Measurements from ENCODE around the gene GTF2H4. TPM values are rescaled to one million over a fixed set of nuclear protein-coding genes. Genes with fewer than 3 reads are reported as not detected.
A peak's percentile ranks its signal among the peaks of the same experiment; 100 is the strongest.
"Not testable (repeated sequence)": the region's sequence is repeated elsewhere in the genome, so short reads cannot be mapped to it uniquely, and the experiment has no call there.

GTF2H4 gene
- total RNA-seq, 2 donors from 2014 or later: 29.4 to 49.5 TPM

GRCh38 chr6:30894935-30895334 lies 13.1 kb upstream of the GTF2H4 start:
- no peaks in the 10 kb centered on the region for H3K36me3 Mint-ChIP-seq

DNA sequence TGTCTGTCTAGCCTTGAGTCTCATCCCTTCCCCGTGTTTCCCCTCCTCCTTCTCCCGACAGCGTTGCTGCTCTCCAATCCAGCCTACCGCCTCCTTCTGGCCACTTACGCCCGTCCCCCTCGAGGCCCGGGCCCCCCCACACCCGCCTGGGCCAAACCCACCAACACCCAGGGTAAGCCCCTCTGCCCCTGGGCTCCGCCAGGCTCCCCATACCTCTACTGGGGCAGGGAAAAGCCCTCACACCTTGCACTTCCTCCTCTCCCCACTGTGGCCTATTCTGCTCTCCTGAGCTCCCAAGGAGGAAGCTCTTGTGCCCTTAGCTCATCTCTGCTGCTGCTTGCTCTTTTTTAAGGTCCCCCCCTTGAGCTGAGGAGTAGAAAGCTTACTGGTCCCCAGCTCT lies 12.7 kb upstream of the GTF2H4 start:
- H3K9me3 Mint-ChIP-seq: no peaks in the 10 kb centered on the region
- no peak for DNase-seq (ENCODE audit: low spot score)
- no peaks in the 10 kb centered on the region for H3K27me3 Mint-ChIP-seq
- no peak overlapping the region for H3K27ac Mint-ChIP-seq
- no peaks in the 10 kb centered on the region for H3K4me1 Mint-ChIP-seq (ENCODE audit: low read depth in 2 of 2)
- no peak overlapping the region for H3K4me3 Mint-ChIP-seq
- H3K36me3 Mint-ChIP-seq: no peaks in the 10 kb centered on the region
- no peak for ATAC-seq

More at GRCh38 chr6:30894935-30895334, 13.1 kb upstream of the GTF2H4 start:
- Mint-ChIP-seq H3K27ac (no peak overlapping the region), H3K4me3 (no peak overlapping the region), H3K9me3 (no peaks in the 10 kb centered on the region), H3K4me1 (ENCODE audit: low read depth in 2 of 2) (no peaks in the 10 kb centered on the region), H3K27me3 (no peaks in the 10 kb centered on the region)
- ATAC-seq (no peak), DNase-seq (ENCODE audit: low spot score) (no peak)

DNA sequence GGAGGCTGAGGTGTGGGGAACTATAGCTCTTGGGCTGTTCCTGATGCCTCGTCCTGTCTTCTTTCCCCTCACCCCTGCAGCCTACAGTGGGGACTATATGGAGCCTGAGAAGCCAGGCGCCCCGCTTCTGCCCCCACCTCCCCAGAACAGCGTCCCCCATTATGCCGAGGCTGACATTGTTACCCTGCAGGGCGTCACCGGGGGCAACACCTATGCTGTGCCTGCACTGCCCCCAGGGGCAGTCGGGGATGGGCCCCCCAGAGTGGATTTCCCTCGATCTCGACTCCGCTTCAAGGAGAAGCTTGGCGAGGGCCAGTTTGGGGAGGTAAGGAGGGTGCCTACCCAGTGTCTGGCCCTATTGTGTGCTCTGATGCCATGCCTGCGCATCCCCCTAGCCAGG lies 11.5 kb upstream of the GTF2H4 start:
- Mint-ChIP-seq H3K27me3 (no peaks in the 10 kb centered on the region), H3K9me3 (no peaks in the 10 kb centered on the region), H3K36me3 (no peaks in the 10 kb centered on the region), H3K4me3 (no peak overlapping the region), H3K4me1 (ENCODE audit: low read depth in 2 of 2) (no peaks in the 10 kb centered on the region), H3K27ac (no peak overlapping the region)
- no peak for ATAC-seq
- no peak for DNase-seq (ENCODE audit: low spot score)

DNA sequence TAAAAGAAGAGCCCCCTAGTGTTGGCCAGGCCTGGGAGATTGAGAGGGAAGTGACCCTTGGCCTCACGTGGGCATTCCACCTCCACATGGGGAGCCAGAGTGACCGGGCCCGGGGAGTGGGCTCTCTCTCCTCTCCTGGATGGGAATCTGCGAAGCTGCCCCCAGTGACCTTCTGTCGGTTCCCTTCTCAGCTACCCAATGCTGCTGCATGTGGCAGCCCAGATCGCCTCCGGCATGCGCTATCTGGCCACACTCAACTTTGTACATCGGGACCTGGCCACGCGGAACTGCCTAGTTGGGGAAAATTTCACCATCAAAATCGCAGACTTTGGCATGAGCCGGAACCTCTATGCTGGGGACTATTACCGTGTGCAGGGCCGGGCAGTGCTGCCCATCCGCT lies 10.1 kb upstream of the GTF2H4 start:
- no peaks in the 10 kb centered on the region for H3K27me3 Mint-ChIP-seq
- no peaks in the 10 kb centered on the region for H3K4me1 Mint-ChIP-seq (ENCODE audit: low read depth in 2 of 2)
- no peak overlapping the region for H3K27ac Mint-ChIP-seq
- no peaks in the 10 kb centered on the region for H3K9me3 Mint-ChIP-seq
- no peak overlapping the region for H3K4me3 Mint-ChIP-seq
- H3K36me3 Mint-ChIP-seq: no peaks in the 10 kb centered on the region
- no peak for ATAC-seq
- DNase-seq (ENCODE audit: low spot score): no peak

DNA sequence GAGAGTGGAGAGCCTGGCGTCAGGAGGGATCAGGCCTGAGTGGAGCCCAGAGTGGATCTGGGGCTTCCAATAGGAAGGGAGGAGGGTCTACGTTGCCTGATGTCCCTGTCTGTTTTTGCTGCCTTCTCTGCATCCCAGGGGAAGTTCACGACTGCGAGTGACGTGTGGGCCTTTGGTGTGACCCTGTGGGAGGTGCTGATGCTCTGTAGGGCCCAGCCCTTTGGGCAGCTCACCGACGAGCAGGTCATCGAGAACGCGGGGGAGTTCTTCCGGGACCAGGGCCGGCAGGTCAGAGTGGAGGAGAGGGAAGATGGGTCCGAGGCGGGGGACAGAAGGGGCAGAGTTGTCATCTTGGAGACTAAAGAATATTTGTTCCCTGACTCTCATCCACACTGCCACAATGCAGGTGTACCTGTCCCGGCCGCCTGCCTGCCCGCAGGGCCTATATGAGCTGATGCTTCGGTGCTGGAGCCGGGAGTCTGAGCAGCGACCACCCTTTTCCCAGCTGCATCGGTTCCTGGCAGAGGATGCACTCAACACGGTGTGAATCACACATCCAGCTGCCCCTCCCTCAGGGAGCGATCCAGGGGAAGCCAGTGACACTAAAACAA lies 9.2 kb upstream of the GTF2H4 start:
- Mint-ChIP-seq H3K27me3 (no peaks in the 10 kb centered on the region), H3K27ac (no peak overlapping the region), H3K4me1 (ENCODE audit: low read depth in 2 of 2) (no peaks in the 10 kb centered on the region), H3K36me3 (no peaks in the 10 kb centered on the region), H3K4me3 (no peak overlapping the region), H3K9me3 (no peaks in the 10 kb centered on the region)
- DNase-seq (ENCODE audit: low spot score) (no peak), ATAC-seq (no peak)

DNA sequence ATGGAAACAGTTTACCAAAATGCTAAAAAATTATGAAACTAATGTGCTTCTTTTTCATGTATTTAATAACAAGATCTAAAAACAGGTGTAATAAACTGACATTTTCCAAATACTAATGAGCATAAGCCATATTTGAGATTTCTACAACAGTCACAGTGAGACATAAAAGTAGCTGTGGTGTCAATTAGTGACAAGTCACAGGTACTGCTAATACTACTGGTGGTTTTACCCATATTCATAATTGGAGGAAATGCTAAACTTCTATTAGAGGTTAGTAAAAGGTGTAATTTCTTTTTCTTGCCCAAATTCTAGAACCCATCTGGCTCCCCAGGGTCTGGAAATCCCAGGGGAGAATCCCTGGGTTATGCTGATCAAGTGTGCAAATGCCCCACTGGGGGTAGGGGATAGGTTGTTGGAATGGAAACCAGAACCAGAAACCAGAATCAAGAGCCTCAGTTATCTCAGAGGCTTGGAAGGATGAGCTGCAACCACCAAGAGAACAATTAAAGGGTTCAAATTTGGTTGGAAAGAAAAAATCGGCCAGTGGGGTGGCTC lies 7.1 kb upstream of the GTF2H4 start:
- no peak for ATAC-seq
- H3K27ac Mint-ChIP-seq: no peak overlapping the region
- H3K27me3 Mint-ChIP-seq: no peaks in the 10 kb centered on the region
- no peak for DNase-seq (ENCODE audit: low spot score)
- H3K36me3 Mint-ChIP-seq: no peaks in the 10 kb centered on the region
- H3K9me3 Mint-ChIP-seq: no peaks in the 10 kb centered on the region
- no peaks in the 10 kb centered on the region for H3K4me1 Mint-ChIP-seq (ENCODE audit: low read depth in 2 of 2)
- no peak overlapping the region for H3K4me3 Mint-ChIP-seq

- ATAC-seq: no peak
- DNase-seq (ENCODE audit: low spot score): no peak
- no peak overlapping the region for H3K27ac Mint-ChIP-seq
- no peaks in the 10 kb centered on the region for H3K4me1 Mint-ChIP-seq (ENCODE audit: low read depth in 2 of 2)
- H3K4me3 Mint-ChIP-seq: no peak overlapping the region
- H3K36me3 Mint-ChIP-seq: no peaks in the 10 kb centered on the region
- H3K9me3 Mint-ChIP-seq: no peaks in the 10 kb centered on the region
- no peaks in the 10 kb centered on the region for H3K27me3 Mint-ChIP-seq
These were observed 6.6 kb upstream of the GTF2H4 start for GRCh38 chr6:30901436-30901835.

DNA sequence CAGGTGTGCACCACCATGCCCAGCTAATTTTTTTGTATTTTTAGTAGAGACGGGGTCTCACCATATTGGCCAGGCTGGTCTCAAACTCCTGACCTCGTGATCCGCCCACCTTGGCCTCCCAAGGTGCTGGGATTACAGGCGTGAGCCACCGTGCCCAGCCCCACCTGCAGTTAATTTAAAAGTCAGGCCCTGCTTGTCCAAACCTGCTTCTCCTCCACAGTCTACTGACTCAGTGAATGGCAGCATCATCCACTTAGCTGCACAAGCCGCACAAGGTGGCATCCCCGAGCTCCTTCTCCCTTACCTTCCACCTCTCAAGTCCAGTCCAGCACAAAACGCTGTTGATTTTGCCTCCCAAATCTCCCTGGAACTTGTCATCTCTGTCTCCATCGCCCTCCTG lies 5.8 kb upstream of the GTF2H4 start:
- not testable (repeated sequence) for DNase-seq (ENCODE audit: low spot score); H3K36me3 Mint-ChIP-seq; H3K9me3 Mint-ChIP-seq; ATAC-seq; H3K4me3 Mint-ChIP-seq; H3K4me1 Mint-ChIP-seq (ENCODE audit: low read depth in 2 of 2); H3K27me3 Mint-ChIP-seq
- H3K27ac Mint-ChIP-seq: peak overlapping the region in 1 of 2 donors; percentile 6

- ATAC-seq (no peak), DNase-seq (ENCODE audit: low spot score) (no peak)
- Mint-ChIP-seq H3K27me3 (no peaks in the 10 kb centered on the region), H3K4me1 (ENCODE audit: low read depth in 2 of 2) (peaks cover 0 to 5% of the 10 kb centered on the region in 2 donors), H3K9me3 (no peaks in the 10 kb centered on the region), H3K4me3 (no peak overlapping the region), H3K27ac (peak overlapping the region in 1 of 2 donors; percentile 6), H3K36me3 (no peaks in the 10 kb centered on the region)
These were observed 5.3 kb upstream of the GTF2H4 start for GRCh38 chr6:30902709-30903108.

DNA sequence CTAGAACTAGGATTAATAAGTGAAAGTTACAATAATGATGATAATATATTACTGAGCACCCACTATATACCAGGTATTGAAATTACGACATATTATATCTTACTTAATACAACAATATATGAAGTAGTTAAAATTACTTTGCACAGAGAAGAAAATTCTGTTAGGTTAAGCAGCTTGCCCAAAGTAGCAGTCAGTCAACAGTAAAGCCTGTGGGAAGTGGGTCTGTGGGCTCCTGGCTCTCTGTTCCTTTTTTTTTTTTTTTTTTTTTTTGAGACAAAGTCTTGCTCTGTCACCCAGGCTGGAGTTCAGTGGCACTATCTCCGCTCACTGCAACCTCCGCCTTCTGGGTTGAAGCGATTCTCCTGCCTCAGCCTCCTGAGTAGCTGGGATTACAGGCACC lies 4.8 kb upstream of the GTF2H4 start:
- Mint-ChIP-seq H3K4me1 (ENCODE audit: low read depth in 2 of 2) (peaks cover 5 to 9% of the 10 kb centered on the region in 2 donors), H3K27me3 (no peaks in the 10 kb centered on the region), H3K4me3 (no peak overlapping the region), H3K27ac (no peak overlapping the region), H3K9me3 (no peaks in the 10 kb centered on the region), H3K36me3 (no peaks in the 10 kb centered on the region)
- DNase-seq (ENCODE audit: low spot score): no peak
- ATAC-seq: no peak

- H3K4me1 Mint-ChIP-seq (ENCODE audit: low read depth in 2 of 2): peaks cover 18% of the 10 kb centered on the region in 2 donors
- peak overlapping the region; percentile 26 to 90 for H3K27ac Mint-ChIP-seq
- ATAC-seq; H3K9me3 Mint-ChIP-seq; H3K36me3 Mint-ChIP-seq; H3K27me3 Mint-ChIP-seq; DNase-seq (ENCODE audit: low spot score): not testable (repeated sequence)
- peak overlapping the region; percentile 100 for H3K4me3 Mint-ChIP-seq
These were observed 683 bp upstream of the GTF2H4 start for GRCh38 chr6:30907290-30907757.

GRCh38 chr6:30908700-30909099 lies 693 bp downstream of the GTF2H4 start:
- Mint-ChIP-seq H3K36me3 (peaks cover 12% of the 10 kb centered on the region), H3K9me3 (no peaks in the 10 kb centered on the region), H3K4me1 (ENCODE audit: low read depth in 2 of 2) (peaks cover 24 to 25% of the 10 kb centered on the region in 2 donors), H3K27ac (peak overlapping the region; percentile 59 to 90), H3K27me3 (no peaks in the 10 kb centered on the region), H3K4me3 (peak overlapping the region; percentile 100)
- DNase-seq (ENCODE audit: low spot score) (no peak), ATAC-seq (no peak)

GRCh38 chr6:30910473-30910872 lies 2.5 kb downstream of the GTF2H4 start:
- H3K36me3 Mint-ChIP-seq: peaks cover 12% of the 10 kb centered on the region
- not testable (repeated sequence) for ATAC-seq; DNase-seq (ENCODE audit: low spot score); H3K27ac Mint-ChIP-seq; H3K27me3 Mint-ChIP-seq; H3K9me3 Mint-ChIP-seq; H3K4me3 Mint-ChIP-seq
- H3K4me1 Mint-ChIP-seq (ENCODE audit: low read depth in 2 of 2): peaks cover 33 to 38% of the 10 kb centered on the region in 2 donors

DNA sequence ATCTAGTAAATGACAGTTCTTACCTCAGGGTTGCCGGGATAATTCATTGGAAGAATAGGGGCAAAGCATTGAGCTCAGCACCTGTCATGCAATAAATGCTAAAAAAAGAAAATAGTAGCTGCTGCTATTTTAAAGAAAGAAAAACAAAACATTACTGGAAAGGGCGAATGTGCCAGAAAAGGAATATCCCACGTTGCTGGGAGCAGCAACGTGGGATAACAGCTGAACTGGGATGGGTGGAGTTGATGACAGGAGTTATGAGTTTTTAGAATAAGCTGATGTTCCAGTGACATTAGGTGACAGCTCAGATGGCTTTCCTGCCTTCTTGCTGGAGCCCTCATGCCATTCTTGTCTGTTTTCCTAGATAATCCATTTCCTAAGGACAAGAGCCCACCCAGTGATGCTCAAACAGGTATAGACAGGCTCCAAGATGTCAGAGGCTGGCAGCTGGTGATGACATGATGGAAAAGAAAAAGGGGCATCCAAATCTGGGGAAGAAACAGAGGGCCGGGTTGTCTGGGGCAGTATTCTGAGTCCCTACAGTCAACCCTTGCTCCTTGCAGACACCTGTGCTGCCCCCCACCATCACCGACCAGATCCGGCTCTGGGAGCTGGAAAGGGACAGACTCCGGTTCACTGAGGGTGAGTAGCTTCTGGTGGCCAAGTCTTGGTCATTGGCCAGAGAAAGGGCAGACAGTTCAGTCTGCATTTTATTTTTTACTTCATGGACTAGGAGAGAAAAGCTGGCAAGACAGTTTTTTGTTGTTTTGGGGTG lies 4.9 kb downstream of the GTF2H4 start:
- no peaks in the 10 kb centered on the region for H3K9me3 Mint-ChIP-seq
- H3K27ac Mint-ChIP-seq: peak overlapping the region; percentile 24 to 31
- H3K27me3 Mint-ChIP-seq: no peaks in the 10 kb centered on the region
- DNase-seq (ENCODE audit: low spot score): no peak
- no peak for ATAC-seq
- H3K4me3 Mint-ChIP-seq: peak overlapping the region; percentile 94
- peaks cover 12% of the 10 kb centered on the region for H3K36me3 Mint-ChIP-seq
- peaks cover 45 to 48% of the 10 kb centered on the region in 2 donors for H3K4me1 Mint-ChIP-seq (ENCODE audit: low read depth in 2 of 2)

All from natural killer cell treated with Interleukin-12 subunit alpha and Interleukin-12 subunit beta and Interleukin-15 and Interleukin-18, amount 100 ng/mL, for 72 hours (primary cell).